Measurements from ENCODE around the gene DIS3L2. TPM values are rescaled to one million over a fixed set of nuclear protein-coding genes. Genes with fewer than 3 reads are reported as not detected.

Gene DIS3L2
- total and polyA plus RNA-seq, 2 of the 8 experiments (the other 6 are each of a cell fraction or from before 2014, with no cell fraction given) = 11.5 to 21.6 TPM

DNA sequence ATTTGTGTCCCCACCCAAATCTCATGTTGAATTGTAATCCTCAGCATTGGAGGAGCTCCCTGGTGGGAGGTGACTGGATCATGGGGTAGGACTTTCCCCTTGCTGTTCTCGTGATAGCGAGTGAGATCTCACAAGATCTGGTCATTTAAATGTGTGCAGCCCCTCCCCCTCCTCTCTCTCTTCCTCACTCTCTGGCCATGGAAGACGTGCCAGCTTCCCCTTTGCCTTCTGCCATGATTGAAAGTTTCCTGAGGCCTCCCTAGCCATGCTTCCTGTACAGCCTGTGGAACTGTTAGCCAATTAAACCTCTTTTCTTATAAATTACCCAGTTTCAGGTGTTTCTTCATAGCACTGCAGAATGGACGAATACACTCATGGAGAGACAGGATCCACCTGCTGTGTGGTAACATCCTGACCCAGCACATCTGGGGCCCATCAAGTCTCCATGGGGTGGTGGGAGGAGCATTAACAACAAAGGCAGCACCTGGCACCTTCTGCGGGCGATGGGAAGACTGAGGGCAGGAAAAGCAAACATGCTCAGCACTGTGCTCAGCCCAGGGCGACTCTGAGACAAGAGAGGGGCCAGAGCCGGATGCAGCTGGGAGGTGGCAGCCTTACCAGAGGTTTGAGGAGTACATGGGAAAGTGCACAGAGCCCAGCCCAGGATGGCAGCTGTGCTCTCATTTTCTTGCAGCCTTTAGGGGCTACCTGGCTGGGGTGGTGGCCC, 400.8 kb downstream of the DIS3L2 start:
- no peak for FAIRE-seq
- peak in 1 of 2 experiments; percentile 37 for DNase-seq (ENCODE audit: low read depth in 1 of 2, low spot score in 2 of 2)
- H3K27ac ChIP-seq (ENCODE audit: low read depth, low read length) = no peak overlapping the region
- no peak overlapping the region for H3K4me2 ChIP-seq (ENCODE audit: insufficient read depth in 1 of 2, low read depth in 2 of 2, low read length in 2 of 2)
- no peak overlapping the region for H3K4me3 ChIP-seq (ENCODE audit: extremely low read depth in 1 of 4, insufficient read depth in 2 of 4, low read depth in 3 of 4, low read length in 4 of 4)
- POLR2A ChIA-PET (ENCODE audit: partially characterized antibody) = interaction anchor here (0.7 to 2.0 kb wide), 3 partner anchors 12 to 25 kb away, joined by 3 to 4 read pairs (median 4); no protein-coding TSS in a partner anchor
- H2AK5ac ChIP-seq (ENCODE audit: low read depth, low read length) = no peak overlapping the region
- WGBS, 2 experiments (ENCODE audit: extremely low coverage in 1 of 2, insufficient coverage in 1 of 2, insufficient read length in 1 of 2, insufficient replicate concordance in 2 of 2, low coverage in 1 of 2, low lambda C conversion rate in 2 of 2, missing lambda C conversion rate in 1 of 2) = 90% methylated on average over 8 of the region's 8 CpGs; no CpG with 5 or more reads in 1 of the 2 experiments
- no peaks in the 10 kb centered on the region for H3K23me2 ChIP-seq (ENCODE audit: low read depth, low read length)
- H3K56ac ChIP-seq (replicated peaks; ENCODE audit: insufficient read length, low read depth, low read length) = no peak overlapping the region
- H3K79me1 ChIP-seq (ENCODE audit: low read depth, low read length) = no peaks in the 10 kb centered on the region
- no peaks in the 10 kb centered on the region for H3K36me3 ChIP-seq (ENCODE audit: control insufficient read depth in 2 of 4, insufficient read depth in 4 of 4, low read length in 3 of 4)
- CTCF ChIA-PET (ENCODE audit: partially characterized antibody) = interaction anchor here (0.6 to 9.5 kb wide), 19 partner anchors 10 to 183 kb away, joined by 3 to 100 read pairs (median 4); partner anchors contain the start of gene ALPP
- no peak overlapping the region for H3K4ac ChIP-seq (replicated peaks; ENCODE audit: insufficient read length, low read depth, low read length)
- no peaks in the 10 kb centered on the region for H3K9me3 ChIP-seq (ENCODE audit: insufficient read depth in 2 of 2, low read depth in 1 of 2, low read length in 1 of 2)
- TF ChIP-seq TCF12 (IDR thresholded peaks at IDR 0.05; ENCODE audit: low read depth, low read length) (peak; percentile 70; the same call in 1 of the 2 replicates), TAF7 (optimal IDR thresholded peaks at IDR 0.05; ENCODE audit: borderline replicate concordance, low read depth, low read length) (no peak)
- H4K8ac ChIP-seq (ENCODE audit: extremely low read depth, insufficient read depth, low read length) = no peak overlapping the region
- no peak overlapping the region for H3K23ac ChIP-seq (ENCODE audit: insufficient read length)
- H2BK120ac ChIP-seq (replicated peaks; ENCODE audit: low read depth, low read length) = no peak overlapping the region
- no peaks in the 10 kb centered on the region for H3K79me2 ChIP-seq (ENCODE audit: control insufficient read depth in 1 of 2, insufficient read depth in 2 of 2, low read length in 2 of 2)
- H4K5ac ChIP-seq (ENCODE audit: insufficient read length, low read depth, low read length) = no peak overlapping the region
- H3K14ac ChIP-seq (ENCODE audit: insufficient read length) = no peak overlapping the region
- H3K4me1 ChIP-seq (replicated peaks in 1 of 4; ENCODE audit: control insufficient read depth in 3 of 4, insufficient read depth in 4 of 4, low read length in 3 of 4) = peaks cover 0 to 8% (median 1%) of the 10 kb centered on the region in 4 experiments; a peak in 4 of 7 replicates
- no peaks in the 10 kb centered on the region for H4K20me1 ChIP-seq (replicated peaks in 1 of 2; ENCODE audit: control insufficient read depth in 1 of 2, insufficient read depth in 2 of 2, low read length in 2 of 2)
- no peak overlapping the region for H2AFZ ChIP-seq (ENCODE audit: low read length)
- H2BK15ac ChIP-seq (ENCODE audit: low read length) = 0 out of 2 replicates have a peak overlapping the region, but pooled peaks have one; percentile 5
- H2BK5ac ChIP-seq (ENCODE audit: low read depth, low read length) = no peak overlapping the region
- no peak overlapping the region for H3K18ac ChIP-seq (ENCODE audit: extremely low read depth, low read length)
- H3K27me3 ChIP-seq (replicated peaks in 1 of 4; ENCODE audit: control insufficient read depth in 3 of 4, extremely low read depth in 1 of 4, insufficient read depth in 3 of 4, low read length in 3 of 4) = no peaks in the 10 kb centered on the region
- no peak overlapping the region for H2BK20ac ChIP-seq (ENCODE audit: low read length)
- no peak overlapping the region for H3K9ac ChIP-seq (replicated peaks in 1 of 4; ENCODE audit: extremely low read depth in 1 of 4, low read depth in 3 of 4, low read length in 3 of 4)
- H4K91ac ChIP-seq (replicated peaks; ENCODE audit: insufficient read length, low read length) = no peak overlapping the region
- 0 out of 2 replicates have a peak overlapping the region, but pooled peaks have one; percentile 39 for H2BK12ac ChIP-seq (ENCODE audit: low read depth, low read length)

Measured in H1 (cell line).